Renal cortex interstitium (tissue), 11 donors: ENCODE measurements around the gene PTPRU. TPM values are rescaled to one million over a fixed set of nuclear protein-coding genes. Genes with fewer than 3 reads are reported as not detected.
A peak's percentile ranks its signal among the peaks of the same experiment; 100 is the strongest.
"Not testable (repeated sequence)": the region's sequence is repeated elsewhere in the genome, so short reads cannot be mapped to it uniquely, and the experiment has no call there.

ENCODE experiments used
- DNase-seq, 11 donors: peaks; one replicate each; pipeline ENCODE4 v3.0.0-alpha.2; 2013; ENCODE audit warnings: low read depth in 9 of 11, low spot score in 4 of 11; ENCODE audit errors: extremely low read depth in 1 of 11
- polyA plus RNA-seq, 3 donors: library from polyadenylated mRNA; unstranded; fragments of 120-200 nt; gene quantifications; one replicate each; pipeline ENCODE4 v1.2.1, GENCODE V29; 2013; ENCODE audit not compliant: insufficient read length in 3 of 3

Gene PTPRU
- polyA plus RNA-seq, 3 donors: 11.9 to 19.4 (median 15.4) TPM

GRCh38 chr1:29280409-29281131 lies 44.2 kb downstream of the PTPRU start:
- no peak for DNase-seq

- no peak for DNase-seq
Observed at GRCh38 chr1:29281571-29281970, 45.2 kb downstream of the PTPRU start.

- no peak for DNase-seq
Observed at GRCh38 chr1:29282135-29282923, 46.0 kb downstream of the PTPRU start.

GRCh38 chr1:29282924-29283803 lies 46.8 kb downstream of the PTPRU start:
- peak in 2 of 11 donors; percentile 37 to 52 for DNase-seq

- DNase-seq: no peak
Observed at GRCh38 chr1:29283804-29284195, 47.5 kb downstream of the PTPRU start.

GRCh38 chr1:29284286-29284960 lies 48.1 kb downstream of the PTPRU start:
- DNase-seq: no peak

- no peak for DNase-seq
Observed at GRCh38 chr1:29284961-29285560, 48.7 kb downstream of the PTPRU start.

- no peak for DNase-seq
Observed at GRCh38 chr1:29285771-29286170, 49.4 kb downstream of the PTPRU start.

- DNase-seq: no peak
Observed at GRCh38 chr1:29286194-29286767, 50.0 kb downstream of the PTPRU start.

GRCh38 chr1:29289493-29289892 lies 53.2 kb downstream of the PTPRU start:
- no peak for DNase-seq

- DNase-seq: no peak
Observed at GRCh38 chr1:29290414-29290985, 54.2 kb downstream of the PTPRU start.

- DNase-seq: no peak
Observed at GRCh38 chr1:29291756-29292155, 55.4 kb downstream of the PTPRU start.

GRCh38 chr1:29292344-29292743 lies 56.0 kb downstream of the PTPRU start:
- no peak for DNase-seq

GRCh38 chr1:29297450-29297849 lies 61.1 kb downstream of the PTPRU start:
- no peak for DNase-seq

- DNase-seq: no peak
Observed at GRCh38 chr1:29298246-29298645, 61.9 kb downstream of the PTPRU start.

GRCh38 chr1:29299446-29299845 lies 63.1 kb downstream of the PTPRU start:
- no peak for DNase-seq

GRCh38 chr1:29301732-29302131 lies 65.4 kb downstream of the PTPRU start:
- DNase-seq: not testable (repeated sequence)
